Measurements from ENCODE around the gene SEMA4C. TPM values are rescaled to one million over a fixed set of nuclear protein-coding genes. Genes with fewer than 3 reads are reported as not detected.
A peak's percentile ranks its signal among the peaks of the same experiment; 100 is the strongest.

SEMA4C gene
- total and polyA plus RNA-seq, 9 of the 15 experiments (the other 6 are each of a cell fraction or from before 2014, with no cell fraction given), result 0.32 to 59.7 (median 23.9) TPM

GRCh38 chr2:96860065-96861029, 9.5 kb downstream of the SEMA4C start:
- CTCF ChIA-PET (ENCODE audit: low intra/inter-chr PET ratio), result interaction anchor here (3.8 kb wide), 1 partner anchor 91 kb away, joined by 37 read pairs; no protein-coding TSS in a partner anchor
- peaks cover 24 to 66% of the 10 kb centered on the region in 2 experiments for H3K4me1 ChIP-seq (replicated peaks in 1 of 2; ENCODE audit: control insufficient read depth in 2 of 2, insufficient read depth in 2 of 2, low read length in 2 of 2)
- peak overlapping the region in 1 of 2 experiments; percentile 67; a peak in 2 of 4 replicates for H3K9ac ChIP-seq (ENCODE audit: insufficient read depth in 1 of 2, low read depth in 2 of 2, low read length in 2 of 2)
- no peaks in the 10 kb centered on the region for H3K27me3 ChIP-seq (ENCODE audit: control insufficient read depth in 2 of 2, insufficient read depth in 2 of 2, low read length in 2 of 2)
- DNase-seq (ENCODE audit: extremely low read depth in 1 of 4, low spot score in 3 of 4), result no peak
- in situ Hi-C loops (cut with MboI), result loop anchor here (25.0 kb wide), 1 partner anchor 252 kb away; the partner anchor contains the start of gene ANKRD36
- WGBS (ENCODE audit: insufficient coverage, low coverage, missing lambda C conversion rate), result 85% methylated on average over 33 of the region's 38 CpGs
- intact Hi-C loops (cut with micrococcal nuclease), result no loop called here
- H3K27ac ChIP-seq (ENCODE audit: extremely low read depth, low read depth, low read length), result no peak overlapping the region
- no peak overlapping the region for H3K4me3 ChIP-seq
- peaks cover 3% of the 10 kb centered on the region for H3K9me1 ChIP-seq (ENCODE audit: control insufficient read depth, insufficient read depth, low read length)
- H4K20me1 ChIP-seq (replicated peaks; ENCODE audit: control insufficient read depth, insufficient read depth, low read length), result no peaks in the 10 kb centered on the region
- no peak overlapping the region for H3K4me2 ChIP-seq (ENCODE audit: insufficient read depth, low read length)
- ATAC-seq, result no peak
- no peaks in the 10 kb centered on the region for H3K9me3 ChIP-seq (replicated peaks; ENCODE audit: control insufficient read depth, insufficient read depth, low read depth, low read length)
- H2AFZ ChIP-seq (ENCODE audit: low read depth, low read length), result no peak overlapping the region
- H3K36me3 ChIP-seq (ENCODE audit: control insufficient read depth, insufficient read depth, low read length), result peaks cover 51% of the 10 kb centered on the region
- POLR2A ChIA-PET, result interaction anchor here (0.6 to 6.8 kb wide), 6 partner anchors 12 to 96 kb away, joined by 3 to 67 read pairs (median 3); partner anchors contain the start of gene SEMA4C
- H3K79me2 ChIP-seq (ENCODE audit: control insufficient read depth, insufficient read depth, low read length), result peaks cover 38% of the 10 kb centered on the region
- BruUV-seq (replicated peaks), result no TSS peak
- no peak for FAIRE-seq
- TF ChIP-seq POLR2B (IDR thresholded peaks at IDR 0.05; ENCODE audit: low read depth, partially characterized antibody) (peak; percentile 57), HDAC3 (IDR thresholded peaks at IDR 0.05; ENCODE audit: borderline replicate concordance, partially characterized antibody) (no peak), ELF4 (CRISPR knock-in tag; IDR thresholded peaks at IDR 0.05) (0 out of 2 replicates have a peak, but pooled peaks have one; percentile 6), SUPT5H (IDR thresholded peaks at IDR 0.05) (peak; percentile 67), SLC30A9 (CRISPR knock-in tag; IDR thresholded peaks at IDR 0.05) (no peak), CREB1 (IDR thresholded peaks at IDR 0.05) (no peak), CREB1 (CRISPR knock-in tag; IDR thresholded peaks at IDR 0.05) (no peak), HDAC1 (IDR thresholded peaks at IDR 0.05) (peak in 1 of 2 experiments; percentile 49; a peak in 1 of 4 replicates), POLR2G (IDR thresholded peaks at IDR 0.05; ENCODE audit: low read depth, low read length) (peak; percentile 68; the same call in 1 of the 2 replicates), JUN (IDR thresholded peaks at IDR 0.05; ENCODE audit: borderline replicate concordance, low read depth, low read length) (no peak), JUN (CRISPR knock-in tag; IDR thresholded peaks at IDR 0.05; ENCODE audit: borderline replicate concordance) (no peak), POLR2AphosphoS5 (IDR thresholded peaks at IDR 0.05; ENCODE audit: control insufficient read depth, insufficient read depth, low read depth, low read length) (no peak; the same call in 1 of the 2 replicates), THRAP3 (IDR thresholded peaks at IDR 0.05; ENCODE audit: borderline replicate concordance) (0 out of 2 replicates have a peak, but pooled peaks have one; percentile 24), NRF1 (conservative IDR thresholded peaks at IDR 0.05 in 1 of 2, IDR thresholded peaks at IDR 0.05 in 1 of 2) (peak in 1 of 2 experiments; percentile 28; a peak in 1 of 4 replicates), ID3 (CRISPR knock-in tag; IDR thresholded peaks at IDR 0.05) (no peak), ID3 (tag; IDR thresholded peaks at IDR 0.05) (no peak), ZBTB33 (CRISPR knock-in tag; IDR thresholded peaks at IDR 0.05) (peak; percentile 98), POLR2A (conservative IDR thresholded peaks at IDR 0.05) (peak; percentile 43), RBFOX2 (IDR thresholded peaks at IDR 0.05; ENCODE audit: low read depth, low read length) (peak; percentile 63), FOXJ2 (tag; IDR thresholded peaks at IDR 0.05) (no peak)
